Posterior vena cava (tissue), 2 donors: ENCODE data around the gene MRPL58. TPM values are rescaled to one million over a fixed set of nuclear protein-coding genes. Genes with fewer than 3 reads are reported as not detected.
"Not testable (repeated sequence)": the region's sequence is repeated elsewhere in the genome, so short reads cannot be mapped to it uniquely, and the experiment has no call there.

ENCODE experiments used
- DNase-seq: peaks from one replicate; pipeline ENCODE4 v3.0.0-alpha.2; 2020; ENCODE audit warnings: low spot score
- intact Hi-C, 2 donors: fragments of 100-400 bp; cut with DNase I; formaldehyde crosslinking; loops; one replicate each; pipeline versions ENCODE4 v1.14.1 to v1.14.2; 2022 to 2023
- long read RNA-seq, 2 donors: library from polyadenylated mRNA; unstranded; transcript quantifications; one replicate each; pipeline ENCODE4 v2.0.0, GENCODE V29; 2020 to 2021
- total RNA-seq, 2 donors: library from RNA; stranded (reverse); fragmentation: NEBNext Ultra II Directional; extraction: Animal tissue kit (Norgen Biotek cat#: 25700); gene quantifications; one replicate each; pipeline ENCODE4 v1.2.1, GENCODE V29; 2021
- donor health status: DM: yes; HTN: yes; CAD: no.
- donor health status: DM: yes; HTN: yes; CAD: no.

Gene MRPL58
- 10 to 100 TPM; 23.3 to 23.5 TPM for total RNA-seq
- long read RNA-seq, donor 1, partial matches to known transcripts = 0 of 4 reads
- long read RNA-seq, donor 1, other reads (novel, unspliced or antisense) = 1 of 4 reads
- long read RNA-seq, donor 2, transcript MRPL58-201 (6 exons, 890 nt) = major isoform, 19 of 21 reads
- long read RNA-seq, donor 2, partial matches to known transcripts = 0 of 21 reads
- long read RNA-seq, donor 2, other reads (novel, unspliced or antisense) = 2 of 21 reads

- DNase-seq = peak; percentile 95
- intact Hi-C loops = no loop called here
Observed at GRCh38 chr17:75012346-75013091, at the start of gene MRPL58. TSS of gene MRPL58 (plus strand) at chr17:75012670. CDS start at chr17:75012687, 17 bp downstream.

- DNase-seq = no peak
- intact Hi-C loops = no loop called here
Observed at GRCh38 chr17:74963656-74964055, 48.8 kb upstream of the MRPL58 start.

GRCh38 chr17:74964246-74964761 lies 48.2 kb upstream of the MRPL58 start:
- no peak for DNase-seq
- intact Hi-C loops = no loop called here

- intact Hi-C loops = no loop called here
- DNase-seq = no peak
Observed at GRCh38 chr17:74964988-74965622, 47.4 kb upstream of the MRPL58 start.

GRCh38 chr17:74968361-74968780 lies 44.1 kb upstream of the MRPL58 start:
- DNase-seq = no peak
- intact Hi-C loops = no loop called here

GRCh38 chr17:74969501-74969900 lies 43.0 kb upstream of the MRPL58 start:
- DNase-seq, intact Hi-C loops: not testable (repeated sequence)

GRCh38 chr17:74970395-74970794 lies 42.1 kb upstream of the MRPL58 start:
- DNase-seq = no peak
- intact Hi-C loops = no loop called here

- no peak for DNase-seq
- intact Hi-C loops = no loop called here
Observed at GRCh38 chr17:74971069-74971841, 41.2 kb upstream of the MRPL58 start.

- intact Hi-C loops = no loop called here
Observed at GRCh38 chr17:74971842-74972106, 40.7 kb upstream of the MRPL58 start.

GRCh38 chr17:74972107-74972972 lies 40.1 kb upstream of the MRPL58 start, which contains the start of gene HID1:
TSS of gene HID1 (minus strand) at chr17:74972759. CDS start at chr17:74972656, 103 bp downstream.
- intact Hi-C loops = no loop called here
- DNase-seq = no peak

More at GRCh38 chr17:74971842-74972106, 40.7 kb upstream of the MRPL58 start:
- DNase-seq = no peak

- intact Hi-C loops = no loop called here
- no peak for DNase-seq
Observed at GRCh38 chr17:74972973-74973328, 39.5 kb upstream of the MRPL58 start.

- intact Hi-C loops = no loop called here
- DNase-seq = no peak
Observed at GRCh38 chr17:74975943-74976342, 36.5 kb upstream of the MRPL58 start.

GRCh38 chr17:74977802-74978201 lies 34.7 kb upstream of the MRPL58 start:
- intact Hi-C loops = no loop called here
- no peak for DNase-seq

GRCh38 chr17:74978240-74978639 lies 34.2 kb upstream of the MRPL58 start:
- intact Hi-C loops = no loop called here

GRCh38 chr17:74979408-74980146 lies 32.9 kb upstream of the MRPL58 start:
- no peak for DNase-seq
- intact Hi-C loops = loop anchor here in 1 of 2 donors (10.0 kb wide), 1 partner anchor 225 kb away; the partner anchor contains the start of gene NUP85

More at GRCh38 chr17:74978240-74978639, 34.2 kb upstream of the MRPL58 start:
- no peak for DNase-seq

GRCh38 chr17:74981318-74981978 lies 31.0 kb upstream of the MRPL58 start:
- DNase-seq = no peak
- intact Hi-C loops = loop anchor here in 1 of 2 donors (10.0 kb wide), 1 partner anchor 223 kb away; the partner anchor contains the start of gene NUP85

- intact Hi-C loops = loop anchor here in 1 of 2 donors (10.0 kb wide), 1 partner anchor 223 kb away; the partner anchor contains the start of gene NUP85
- DNase-seq = peak; percentile 90
Observed at GRCh38 chr17:74981979-74982662, 30.3 kb upstream of the MRPL58 start.
